Right lobe of liver (tissue), 6 donors: Measurements from ENCODE around the gene MSRB1. TPM values are rescaled to one million over a fixed set of nuclear protein-coding genes. Genes with fewer than 3 reads are reported as not detected.

Experiments used
- ATAC-seq, 4 donors: fragments of 200-7000 bp; cut with Tn5 transposase; one replicate each; pipeline ENCODE4 v1.9.1; 2020; ENCODE audit warnings: mild to moderate bottlenecking in 4 of 4, moderate library complexity in 4 of 4
- DNase-seq, 3 donors: peaks; one replicate each; pipeline ENCODE4 v3.0.0-alpha.2; 2020
- H3K27ac ChIP-seq, 3 donors: fragments of 200-600 bp; one replicate each; pipeline ENCODE4 v1.8.0; 2022
- H3K27me3 ChIP-seq, 2 donors: fragments of 200-600 bp; one replicate each; pipeline ENCODE4 v1.8.0; 2022
- H3K36me3 ChIP-seq, 4 donors: fragments of 200-600 bp; sonication (generic) in 1 of 4; one replicate each; pipeline versions ENCODE4 v1.5.1 to v1.8.0; 2017 to 2022; ENCODE audit warnings: control low read depth in 1 of 4
- H3K4me1 ChIP-seq, 4 donors: fragments of 200-600 bp; sonication (generic) in 1 of 4; one replicate each; pipeline versions ENCODE4 v1.5.1 to v1.8.0; 2017 to 2022; ENCODE audit warnings: control low read depth in 1 of 4
- H3K4me3 ChIP-seq, 3 donors: fragments of 200-600 bp; one replicate each; pipeline ENCODE4 v1.8.0; 2022
- H3K9me3 ChIP-seq, 4 donors: fragments of 200-600 bp; sonication (generic) in 1 of 4; one replicate each; pipeline versions ENCODE4 v1.5.1 to v1.8.0; 2017 to 2022; ENCODE audit warnings: control low read depth in 1 of 4
- CTCF ChIP-seq, 4 donors: fragments of 200-600 bp in 3 of 4; fragments of 450-650 bp in 1 of 4; IDR thresholded peaks; one replicate each; pipeline versions ENCODE4 v1.5.1 to v1.8.0; 2016 to 2022; ENCODE audit warnings: antibody characterized with exemption in 4 of 4, mild to moderate bottlenecking in 2 of 4
- POLR2A ChIP-seq: fragments of 450-650 bp; IDR thresholded peaks from one replicate; pipeline ENCODE4 v1.6.1; 2017; ENCODE audit warnings: antibody characterized with exemption, mild to moderate bottlenecking
- WGBS: methylation state at CpG from one replicate; pipeline ENCODE4 v1.1.6; 2018; ENCODE audit warnings: low coverage, low lambda C conversion rate; ENCODE audit not compliant: insufficient coverage; ENCODE audit errors: missing lambda C conversion rate; 5-methylcytosine and 5-hydroxymethylcytosine counted together
- intact Hi-C, 2 donors: fragments of 100-400 bp; cut with DNase I; formaldehyde crosslinking; loops; one replicate each; pipeline versions ENCODE4 v1.11.2 to v1.14.1; 2022
- total RNA-seq, 6 experiments: library from RNA; depleted of rRNA in 2 of 6; stranded (reverse); fragments of >200 nt in 2 of 6; fragmentation: NEBNext Ultra II Directional in 3 of 6; extraction: Animal tissue kit (Norgen Biotek cat#: 25700) in 3 of 6; gene quantifications; one replicate each; pipeline versions ENCODE4 v1.1.0 to v1.2.4, GENCODE V29; 2016 to 2023
- donor health status: DM: no; HTN: yes; CAD: no.
- donor health status: DM: no; HTN: no; CAD: no.
- donor health status: DM: no; HTN: no; CAD: no.
- donor health status: DM: no; HTN: yes; CAD: no.
- donor health status: DM: no; HTN: yes; CAD: no.

The MSRB1 gene
- total RNA-seq, 6 experiments from 2014 or later: 63.4 to 121 (median 98.5) TPM

GRCh38 chr16:1982013-1982433 lies 39.0 kb upstream of the MSRB1 start:
- no peaks in the 10 kb centered on the region for H3K9me3 ChIP-seq
- H3K27me3 ChIP-seq: no peaks in the 10 kb centered on the region
- ATAC-seq (no peak), DNase-seq (no peak)
- intact Hi-C loops: no loop called here
- no peak overlapping the region for H3K4me3 ChIP-seq
- TF ChIP-seq POLR2A (no peak), CTCF (IDR thresholded peaks at IDR 0.05) (no peak)
- H3K4me1 ChIP-seq: peaks cover 0 to 18% (median 8%) of the 10 kb centered on the region in 4 donors
- peaks cover 0 to 26% (median 0%) of the 10 kb centered on the region in 4 donors for H3K36me3 ChIP-seq
- no peak overlapping the region for H3K27ac ChIP-seq
- WGBS: 80% methylated on average over 1 of the region's 5 CpGs

GRCh38 chr16:1981398-1981836 lies 38.4 kb upstream of the MSRB1 start, which contains the start of gene NOXO1:
NOXO1 (minus strand) TSS chr16:1981469; CDS start chr16:1981179, 290 bp downstream.
- DNase-seq (no peak), ATAC-seq (no peak)
- Histone ChIP-seq H3K9me3 (no peaks in the 10 kb centered on the region), H3K27me3 (no peaks in the 10 kb centered on the region), H3K4me1 (peaks cover 0 to 18% (median 8%) of the 10 kb centered on the region in 4 donors), H3K27ac (no peak within 1 kb of the TSS), H3K4me3 (no peak within 1 kb of the TSS), H3K36me3 (peaks cover 0 to 29% (median 3%) of the 10 kb centered on the region in 4 donors)
- WGBS: 45% methylated on average over 2 of the region's 6 CpGs
- intact Hi-C loops: no loop called here
- TF ChIP-seq CTCF (IDR thresholded peaks at IDR 0.05) (no peak), POLR2A (no peak)

GRCh38 chr16:1980770-1981087 lies 37.7 kb upstream of the MSRB1 start:
- H3K4me1 ChIP-seq: peaks cover 0 to 18% (median 8%) of the 10 kb centered on the region in 4 donors
- whole genome bisulfite sequencing: 47% methylated on average over 5 of the region's 16 CpGs
- no peak for DNase-seq

GRCh38 chr16:1980030-1980769 lies 37.2 kb upstream of the MSRB1 start:
- ATAC-seq (no peak), DNase-seq (no peak)
- intact Hi-C loops: no loop called here
- no peak overlapping the region for H3K4me3 ChIP-seq
- no peak for TF ChIP-seq CTCF (IDR thresholded peaks at IDR 0.05)
- no peak for TF ChIP-seq POLR2A
- H3K27ac ChIP-seq: no peak overlapping the region
- peaks cover 0 to 27% (median 10%) of the 10 kb centered on the region in 4 donors for H3K36me3 ChIP-seq
- 52% methylated on average over 3 of the region's 53 CpGs for WGBS
- no peaks in the 10 kb centered on the region for H3K9me3 ChIP-seq
- H3K27me3 ChIP-seq: no peaks in the 10 kb centered on the region
- peaks cover 0 to 16% (median 8%) of the 10 kb centered on the region in 4 donors for H3K4me1 ChIP-seq

More at GRCh38 chr16:1980770-1981087, 37.7 kb upstream of the MSRB1 start:
- Histone ChIP-seq H3K4me3 (no peak overlapping the region), H3K36me3 (peaks cover 0 to 27% (median 7%) of the 10 kb centered on the region in 4 donors), H3K27me3 (no peaks in the 10 kb centered on the region), H3K9me3 (no peaks in the 10 kb centered on the region), H3K27ac (no peak overlapping the region)
- ATAC-seq: no peak
- intact Hi-C loops: no loop called here
- TF ChIP-seq CTCF (IDR thresholded peaks at IDR 0.05) (no peak), POLR2A (no peak)
